Activated naive CD8-positive, alpha-beta T cell (primary cell): ENCODE results near the gene EPM2AIP1.
"Not testable (repeated sequence)": the region's sequence is repeated elsewhere in the genome, so short reads cannot be mapped to it uniquely, and the experiment has no call there.

Experiments used
- H3K27ac Mint-ChIP-seq: one replicate; pipeline ENCODE4 v1.8.0; 2021; ENCODE audit warnings: mixed read lengths
- H3K27me3 Mint-ChIP-seq: one replicate; pipeline ENCODE4 v1.8.0; 2021; ENCODE audit warnings: mixed read lengths
- H3K36me3 Mint-ChIP-seq: one replicate; pipeline ENCODE4 v1.8.0; 2021; ENCODE audit warnings: mixed read lengths
- H3K4me1 Mint-ChIP-seq: one replicate; pipeline ENCODE4 v1.8.0; 2021; ENCODE audit warnings: low read depth, mixed read lengths
- H3K4me3 Mint-ChIP-seq: one replicate; pipeline ENCODE4 v1.8.0; 2021; ENCODE audit warnings: mild to moderate bottlenecking, mixed read lengths
- H3K9me3 Mint-ChIP-seq: one replicate; pipeline ENCODE4 v1.8.0; 2021; ENCODE audit warnings: low read depth, mixed read lengths

EPM2AIP1 gene

DNA sequence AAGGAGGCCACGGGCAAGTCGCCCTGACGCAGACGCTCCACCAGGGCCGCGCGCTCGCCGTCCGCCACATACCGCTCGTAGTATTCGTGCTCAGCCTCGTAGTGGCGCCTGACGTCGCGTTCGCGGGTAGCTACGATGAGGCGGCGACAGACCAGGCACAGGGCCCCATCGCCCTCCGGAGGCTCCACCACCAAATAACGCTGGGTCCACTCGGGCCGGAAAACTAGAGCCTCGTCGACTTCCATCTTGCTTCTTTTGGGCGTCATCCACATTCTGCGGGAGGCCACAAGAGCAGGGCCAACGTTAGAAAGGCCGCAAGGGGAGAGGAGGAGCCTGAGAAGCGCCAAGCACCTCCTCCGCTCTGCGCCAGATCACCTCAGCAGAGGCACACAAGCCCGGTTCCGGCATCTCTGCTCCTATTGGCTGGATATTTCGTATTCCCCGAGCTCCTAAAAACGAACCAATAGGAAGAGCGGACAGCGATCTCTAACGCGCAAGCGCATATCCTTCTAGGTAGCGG, at the start of gene EPM2AIP1:
EPM2AIP1 (minus strand) TSS at position 326 of the 520 bp plus-strand sequence; CDS start at position 272, 54 bp downstream.
- Mint-ChIP-seq H3K4me3 (no peak within 1 kb of the TSS), H3K4me1 (peaks cover 51% of the 10 kb centered on the region), H3K9me3 (no peaks in the 10 kb centered on the region), H3K27me3 (no peaks in the 10 kb centered on the region), H3K27ac (no peak within 1 kb of the TSS), H3K36me3 (peaks cover 32% of the 10 kb centered on the region)

DNA sequence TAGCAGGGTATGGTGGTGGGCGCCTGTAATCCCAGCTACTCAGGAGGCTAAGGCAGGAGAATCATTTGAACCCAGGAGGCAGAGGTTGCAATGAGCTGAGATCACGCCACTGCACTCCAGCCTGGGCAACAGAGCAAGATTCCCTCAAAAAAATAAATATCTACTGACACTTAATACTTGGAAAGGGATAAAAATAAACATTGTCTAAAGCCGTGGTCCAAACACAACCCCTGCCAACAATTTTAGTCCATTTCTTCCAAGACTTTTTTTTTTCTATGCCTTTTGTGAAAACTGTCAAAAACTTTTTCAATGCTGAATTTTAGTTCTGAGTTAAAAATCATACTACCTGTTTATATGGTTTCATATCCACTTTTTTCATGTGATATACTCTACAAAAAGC, 49.8 kb upstream of the EPM2AIP1 start:
- Mint-ChIP-seq H3K27ac (peak overlapping the region; percentile 10), H3K36me3 (peaks cover 12% of the 10 kb centered on the region)
- not testable (repeated sequence) for H3K4me3 Mint-ChIP-seq, H3K27me3 Mint-ChIP-seq, H3K9me3 Mint-ChIP-seq, H3K4me1 Mint-ChIP-seq

DNA sequence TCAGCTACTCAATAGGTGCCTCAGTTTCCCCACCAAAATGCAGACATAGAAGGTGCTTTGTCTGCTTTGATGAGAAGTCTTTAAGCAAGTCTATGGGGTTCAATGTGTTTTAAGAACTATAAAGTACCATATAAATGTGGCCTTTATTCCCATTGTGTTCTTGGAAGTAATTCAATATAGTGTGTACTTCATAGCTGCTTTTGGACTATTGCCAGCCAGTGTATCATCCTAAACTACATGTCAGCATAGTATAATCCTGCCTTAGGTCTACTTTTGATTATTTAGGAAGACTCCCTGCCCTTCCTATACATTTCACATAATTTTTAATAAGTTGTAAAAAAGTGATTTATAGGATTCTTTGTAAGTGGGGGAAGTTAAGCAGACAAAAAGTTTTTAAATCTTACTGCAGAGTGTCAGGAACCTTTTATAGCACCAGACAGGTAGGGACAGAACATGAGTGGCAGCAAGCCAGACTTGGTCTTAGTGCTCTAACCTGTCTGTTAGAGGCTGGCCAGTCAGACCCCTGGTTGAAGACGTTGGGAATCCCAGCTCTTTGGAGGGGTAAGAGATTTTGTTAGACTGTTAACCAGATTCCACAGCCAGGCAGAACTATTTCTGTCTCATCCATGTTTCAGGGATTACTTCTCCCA, 48.7 kb upstream of the EPM2AIP1 start:
- Mint-ChIP-seq H3K9me3 (no peaks in the 10 kb centered on the region), H3K4me1 (peaks cover 2% of the 10 kb centered on the region), H3K36me3 (peaks cover 15% of the 10 kb centered on the region), H3K27me3 (no peaks in the 10 kb centered on the region), H3K4me3 (no peak overlapping the region), H3K27ac (no peak overlapping the region)

DNA sequence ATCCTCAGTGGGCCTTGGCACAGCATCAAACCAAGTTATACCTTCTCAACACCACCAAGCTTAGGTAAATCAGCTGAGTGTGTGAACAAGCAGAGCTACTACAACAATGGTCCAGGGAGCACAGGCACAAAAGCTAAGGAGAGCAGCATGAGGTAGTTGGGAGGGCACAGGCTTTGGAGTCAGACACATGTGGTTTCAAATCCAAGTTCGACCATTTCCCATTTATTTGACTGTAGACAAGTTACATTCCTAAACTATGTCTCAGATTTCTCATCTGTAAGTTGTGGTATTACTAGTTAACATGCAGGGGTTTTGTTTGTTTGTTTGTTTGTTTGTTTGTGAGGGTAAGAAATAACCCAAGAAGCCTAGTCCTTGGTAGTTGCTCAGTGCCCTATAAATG, 47.3 kb upstream of the EPM2AIP1 start:
- Mint-ChIP-seq H3K9me3 (no peaks in the 10 kb centered on the region), H3K36me3 (peaks cover 25% of the 10 kb centered on the region), H3K27ac (no peak overlapping the region), H3K4me1 (peaks cover 2% of the 10 kb centered on the region), H3K27me3 (no peaks in the 10 kb centered on the region), H3K4me3 (no peak overlapping the region)

DNA sequence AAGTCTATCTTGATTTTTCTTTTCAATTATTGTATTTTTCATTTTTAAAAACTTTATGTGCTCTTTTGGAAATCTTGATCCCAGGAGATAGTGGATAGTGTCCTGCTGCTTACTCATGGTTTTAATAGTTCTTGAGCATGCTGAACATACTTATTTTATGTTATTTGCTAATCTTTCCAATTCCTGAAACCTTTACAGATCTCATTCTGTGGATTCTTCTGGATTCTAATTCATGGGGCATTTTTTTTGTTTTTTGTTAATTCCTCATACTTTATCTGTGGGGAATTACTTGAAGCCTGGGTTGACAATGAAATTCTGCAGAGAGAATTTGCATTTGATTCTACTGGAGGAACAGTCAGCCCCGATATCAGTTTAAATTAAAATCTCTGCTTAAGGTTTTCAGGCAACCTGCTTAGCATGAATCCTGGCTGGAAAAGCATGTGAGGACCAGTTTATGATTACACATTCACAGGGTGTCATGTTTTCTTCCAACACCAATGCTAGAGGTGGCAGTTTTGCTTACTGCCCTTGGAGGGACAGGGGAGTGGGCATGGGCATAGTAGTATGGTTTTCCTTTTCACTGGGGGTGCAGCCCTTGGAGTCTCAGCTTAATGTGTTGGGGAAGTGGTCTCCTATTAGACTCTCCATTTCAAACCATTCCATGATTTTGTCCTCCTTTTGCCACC, 46.4 kb upstream of the EPM2AIP1 start:
- no peaks in the 10 kb centered on the region for H3K27me3 Mint-ChIP-seq
- no peak overlapping the region for H3K27ac Mint-ChIP-seq
- no peaks in the 10 kb centered on the region for H3K9me3 Mint-ChIP-seq
- H3K4me1 Mint-ChIP-seq: no peaks in the 10 kb centered on the region
- H3K36me3 Mint-ChIP-seq: peaks cover 28% of the 10 kb centered on the region
- H3K4me3 Mint-ChIP-seq: no peak overlapping the region

DNA sequence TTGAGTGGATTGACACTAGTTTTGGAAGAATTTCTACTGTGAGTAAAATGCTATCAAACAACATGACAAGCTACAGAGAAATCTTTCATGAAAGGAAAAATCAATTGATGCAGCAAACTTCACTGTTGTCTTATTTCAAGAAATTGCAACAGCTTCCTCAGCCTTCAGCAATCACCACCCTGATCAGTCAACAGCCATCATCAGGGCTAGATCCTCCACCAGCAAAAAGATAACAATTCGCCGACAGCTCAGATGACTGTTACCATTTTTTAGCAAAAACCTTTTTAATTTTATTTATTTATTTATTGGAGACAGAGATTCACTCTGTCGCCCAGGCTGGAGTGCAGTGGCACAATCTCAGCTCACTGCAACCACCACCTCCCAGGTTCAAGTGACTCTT, 44.4 kb upstream of the EPM2AIP1 start:
- no peak overlapping the region for H3K27ac Mint-ChIP-seq
- peaks cover 38% of the 10 kb centered on the region for H3K36me3 Mint-ChIP-seq
- H3K27me3 Mint-ChIP-seq: no peaks in the 10 kb centered on the region
- no peaks in the 10 kb centered on the region for H3K4me1 Mint-ChIP-seq
- no peaks in the 10 kb centered on the region for H3K9me3 Mint-ChIP-seq
- H3K4me3 Mint-ChIP-seq: no peak overlapping the region

DNA sequence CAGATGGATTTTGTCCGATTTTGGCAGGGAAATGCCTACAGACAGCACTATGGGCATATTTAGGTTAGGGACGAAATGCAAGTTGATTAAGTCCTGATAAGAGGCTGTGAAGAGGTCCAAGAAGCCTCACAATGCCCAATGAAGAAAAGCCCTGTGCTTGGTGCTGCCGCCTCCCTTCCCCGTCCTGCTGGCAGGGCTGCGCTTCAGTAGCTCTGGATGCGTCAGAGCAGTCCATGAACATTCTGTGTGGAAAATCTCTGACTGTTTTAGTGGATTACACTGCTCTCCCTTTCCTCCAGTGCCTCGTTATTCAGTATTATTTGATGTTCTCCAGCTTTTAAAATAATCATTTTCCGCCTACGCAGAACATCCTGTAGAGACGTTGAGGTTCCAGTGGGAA, 40.0 kb upstream of the EPM2AIP1 start:
- Mint-ChIP-seq H3K4me3 (no peak overlapping the region), H3K27ac (no peak overlapping the region), H3K27me3 (no peaks in the 10 kb centered on the region), H3K9me3 (no peaks in the 10 kb centered on the region), H3K4me1 (no peaks in the 10 kb centered on the region), H3K36me3 (peaks cover 36% of the 10 kb centered on the region)

DNA sequence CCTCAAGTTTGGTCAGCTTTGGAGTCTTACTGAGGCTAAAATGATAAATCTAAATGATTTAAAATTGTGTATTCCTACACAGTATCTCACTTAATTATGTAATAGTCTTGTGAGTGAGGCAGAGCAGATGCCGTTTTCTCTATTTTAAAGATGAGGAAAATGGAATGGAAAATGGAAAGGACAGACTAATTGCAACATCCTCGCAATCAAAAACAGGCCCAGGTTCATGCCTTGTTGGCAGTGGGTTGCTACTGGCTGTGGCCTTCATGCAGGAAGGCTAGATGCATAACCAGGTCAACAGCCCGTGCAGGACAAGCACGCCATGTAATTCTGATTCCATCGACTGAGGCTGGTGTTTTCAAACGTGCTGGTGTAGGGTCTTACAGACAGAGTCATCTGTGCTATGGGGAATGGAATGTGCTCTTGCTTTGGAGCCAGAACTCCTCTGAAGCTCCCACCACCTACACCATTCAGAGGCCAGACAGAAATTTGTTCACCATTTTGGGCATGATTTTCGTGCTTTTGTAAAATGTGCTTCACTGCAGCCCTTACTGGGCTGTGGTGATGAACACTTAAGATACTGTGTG, 38.3 kb upstream of the EPM2AIP1 start:
- H3K9me3 Mint-ChIP-seq: no peaks in the 10 kb centered on the region
- H3K4me1 Mint-ChIP-seq: no peaks in the 10 kb centered on the region
- no peak overlapping the region for H3K27ac Mint-ChIP-seq
- no peaks in the 10 kb centered on the region for H3K27me3 Mint-ChIP-seq
- H3K36me3 Mint-ChIP-seq: peaks cover 30% of the 10 kb centered on the region
- no peak overlapping the region for H3K4me3 Mint-ChIP-seq

DNA sequence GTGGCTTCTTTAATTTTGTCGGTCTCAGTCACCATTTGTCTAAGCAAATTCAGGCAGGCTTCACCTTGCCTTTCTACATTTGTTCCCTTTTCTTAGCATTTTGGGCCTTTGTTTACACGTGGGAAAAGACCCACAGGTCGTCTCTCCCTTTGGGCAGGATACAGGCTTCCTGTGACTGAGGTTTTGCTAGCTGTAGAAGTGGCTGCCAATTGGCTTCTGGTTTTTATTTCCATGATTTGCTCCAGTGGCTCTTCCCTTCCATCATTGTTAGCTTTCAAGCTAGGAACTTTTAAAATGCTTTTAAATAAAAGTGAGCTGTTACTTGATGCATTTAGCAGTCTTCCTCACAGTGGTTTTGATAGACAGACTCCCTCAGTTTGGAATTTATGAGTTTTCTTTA, 37.7 kb upstream of the EPM2AIP1 start:
- Mint-ChIP-seq H3K9me3 (no peaks in the 10 kb centered on the region), H3K36me3 (peaks cover 28% of the 10 kb centered on the region), H3K4me1 (no peaks in the 10 kb centered on the region), H3K4me3 (no peak overlapping the region), H3K27ac (no peak overlapping the region), H3K27me3 (no peaks in the 10 kb centered on the region)

DNA sequence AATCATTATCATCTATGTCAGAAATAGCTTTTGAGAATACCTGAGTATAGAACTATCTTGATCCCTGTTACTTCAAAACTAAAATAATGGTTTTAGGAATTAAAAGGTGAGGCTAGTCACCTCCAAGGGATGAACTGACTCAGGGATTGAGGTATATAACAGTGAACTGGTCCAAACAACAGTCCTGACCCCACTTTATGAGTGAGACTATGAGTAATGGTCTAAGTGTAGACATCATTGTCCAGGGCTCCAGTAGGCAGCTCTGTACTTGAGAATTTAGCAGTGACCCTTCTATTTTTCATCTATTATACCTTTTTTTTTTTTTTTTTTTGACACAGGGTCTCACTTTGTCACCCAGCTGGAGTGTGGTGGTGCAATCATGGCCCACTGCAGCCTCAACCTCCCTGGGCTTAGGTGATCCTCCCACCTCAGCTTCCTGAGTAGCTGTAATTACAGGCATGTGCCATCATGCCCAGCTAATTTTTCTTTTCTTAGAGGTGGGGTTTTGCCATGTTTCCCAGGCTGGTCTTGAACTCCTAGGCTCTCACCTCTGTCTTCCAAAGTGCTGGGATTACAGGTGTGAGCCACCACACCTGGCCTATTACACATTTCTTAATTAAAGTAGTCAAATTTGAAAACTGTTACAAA, 36.7 kb upstream of the EPM2AIP1 start:
- Mint-ChIP-seq H3K27ac (no peak overlapping the region), H3K4me1 (no peaks in the 10 kb centered on the region), H3K9me3 (no peaks in the 10 kb centered on the region)

DNA sequence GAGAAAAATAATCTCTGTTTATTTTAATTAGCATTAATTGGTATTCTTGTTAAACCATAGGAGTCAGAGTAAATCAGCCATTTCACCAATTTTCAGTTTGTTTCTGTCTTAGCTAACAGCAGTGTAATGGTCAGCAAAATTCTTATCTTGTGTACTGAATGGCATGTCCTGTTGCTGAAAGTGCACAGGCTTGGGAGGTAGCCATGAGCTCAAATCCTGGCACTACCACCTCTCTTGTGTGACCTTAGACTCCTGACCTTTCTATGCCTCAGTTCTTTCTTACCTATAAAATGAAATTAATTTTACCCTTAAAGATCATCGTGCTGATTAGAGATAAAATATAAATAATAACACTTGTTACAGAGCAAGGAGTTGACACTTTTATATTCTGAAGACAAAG, 36.2 kb upstream of the EPM2AIP1 start:
- Mint-ChIP-seq H3K4me3 (no peak overlapping the region), H3K4me1 (no peaks in the 10 kb centered on the region), H3K27me3 (no peaks in the 10 kb centered on the region), H3K9me3 (no peaks in the 10 kb centered on the region), H3K36me3 (peaks cover 22% of the 10 kb centered on the region), H3K27ac (no peak overlapping the region)

More for the DNA sequence above, 36.7 kb upstream of the EPM2AIP1 start:
- H3K36me3 Mint-ChIP-seq: peaks cover 24% of the 10 kb centered on the region
- H3K4me3 Mint-ChIP-seq: no peak overlapping the region
- no peaks in the 10 kb centered on the region for H3K27me3 Mint-ChIP-seq

DNA sequence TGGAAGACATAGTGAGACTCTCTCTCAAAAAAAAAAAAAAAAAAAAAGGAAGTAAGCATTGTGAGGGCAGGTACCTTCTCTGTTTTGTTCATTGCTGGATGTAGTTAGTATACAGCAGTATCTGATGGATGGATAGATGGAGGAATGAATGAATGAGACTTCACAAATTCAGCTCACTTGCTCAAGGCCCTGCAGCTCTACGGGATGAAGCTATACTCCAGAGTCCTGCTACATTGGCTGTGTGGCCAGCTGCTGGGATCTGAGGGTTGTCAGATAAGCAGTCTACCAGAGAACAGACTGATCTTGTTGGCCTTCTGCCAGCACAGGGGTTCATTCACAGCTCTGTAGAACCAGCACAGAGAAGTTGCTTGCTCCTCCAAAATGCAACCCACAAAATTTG, 35.4 kb upstream of the EPM2AIP1 start:
- H3K4me3 Mint-ChIP-seq: no peak overlapping the region
- H3K4me1 Mint-ChIP-seq: no peaks in the 10 kb centered on the region
- no peak overlapping the region for H3K27ac Mint-ChIP-seq
- H3K36me3 Mint-ChIP-seq: peaks cover 20% of the 10 kb centered on the region
- no peaks in the 10 kb centered on the region for H3K27me3 Mint-ChIP-seq
- no peaks in the 10 kb centered on the region for H3K9me3 Mint-ChIP-seq

DNA sequence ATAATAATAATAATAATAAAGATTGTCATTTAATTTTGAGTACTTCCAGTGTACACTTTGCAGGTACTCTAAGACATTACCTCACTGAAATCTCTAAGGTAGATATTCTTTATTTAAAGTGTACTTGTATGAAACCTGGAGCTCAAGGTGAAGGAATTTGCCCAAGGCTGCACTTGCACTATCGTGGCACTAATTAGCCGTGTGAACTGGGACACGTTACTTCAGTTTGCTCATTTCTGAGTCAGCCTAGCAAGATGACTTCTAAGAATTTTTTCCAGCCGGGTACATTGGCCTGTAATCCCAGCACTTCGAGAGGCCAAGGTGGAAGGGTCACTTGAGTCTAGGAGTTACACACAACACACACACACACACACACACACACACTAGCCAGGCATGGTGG, 33.9 kb upstream of the EPM2AIP1 start:
- Mint-ChIP-seq H3K4me3 (no peak overlapping the region), H3K27me3 (no peaks in the 10 kb centered on the region), H3K36me3 (peaks cover 14% of the 10 kb centered on the region), H3K4me1 (no peaks in the 10 kb centered on the region), H3K27ac (no peak overlapping the region), H3K9me3 (no peaks in the 10 kb centered on the region)

DNA sequence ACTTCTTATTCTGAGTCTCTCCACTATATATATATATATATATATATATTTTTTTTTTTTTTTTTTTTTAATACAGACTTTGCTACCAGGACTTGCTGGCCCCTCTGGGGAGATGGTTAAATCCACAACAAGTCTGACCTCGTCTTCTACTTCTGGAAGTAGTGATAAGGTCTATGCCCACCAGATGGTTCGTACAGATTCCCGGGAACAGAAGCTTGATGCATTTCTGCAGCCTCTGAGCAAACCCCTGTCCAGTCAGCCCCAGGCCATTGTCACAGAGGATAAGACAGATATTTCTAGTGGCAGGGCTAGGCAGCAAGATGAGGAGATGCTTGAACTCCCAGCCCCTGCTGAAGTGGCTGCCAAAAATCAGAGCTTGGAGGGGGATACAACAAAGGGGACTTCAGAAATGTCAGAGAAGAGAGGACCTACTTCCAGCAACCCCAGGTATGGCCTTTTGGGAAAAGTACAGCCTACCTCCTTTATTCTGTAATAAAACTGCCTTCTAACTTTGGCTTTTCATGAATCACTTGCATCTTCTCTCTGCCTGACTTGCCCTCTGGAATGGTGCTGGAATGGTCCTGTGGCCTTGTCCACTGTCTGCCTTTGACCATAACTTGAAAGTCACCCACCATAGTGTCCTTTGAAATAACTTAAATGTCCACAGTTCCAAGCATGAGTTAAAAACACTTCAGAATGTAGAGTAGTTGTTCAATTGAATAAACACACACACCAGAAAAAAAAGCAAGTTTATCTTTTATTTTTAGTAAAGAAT, 32.8 kb upstream of the EPM2AIP1 start:
- Mint-ChIP-seq H3K4me3 (no peak overlapping the region), H3K36me3 (peaks cover 15% of the 10 kb centered on the region), H3K4me1 (no peaks in the 10 kb centered on the region), H3K27ac (peak overlapping the region; percentile 29), H3K27me3 (no peaks in the 10 kb centered on the region), H3K9me3 (no peaks in the 10 kb centered on the region)
